GM13977 (cell line): ENCODE data around the gene PEX6.

ENCODE experiments used
- DNase-seq: peaks from one replicate; pipeline ENCODE4 v3.0.0; 2012; ENCODE audit warnings: low spot score
- CTCF ChIP-seq: IDR thresholded peaks from 2 replicates; pipeline ENCODE4 v1.5.1; 2012; ENCODE audit warnings: mild to moderate bottlenecking, control low read depth; ENCODE audit not compliant: insufficient read depth; ENCODE audit errors: extremely low read depth, missing control alignments
- in situ Hi-C: fragments of 300-500 bp; cut with MboI; formaldehyde crosslinking; loops from one replicate; pipeline ENCODE4 v1.12.0; 2022; ENCODE audit warnings: low sequenced_read_pairs, low pct_unique_long_range_greater_than_20kb, mixed read lengths, inconsistent platforms; ENCODE audit not compliant: unreplicated experiment

PEX6 gene

GRCh38 chr6:42978839-42979522 lies at the start of gene PEX6:
Gene PEX6, minus strand, starts transcription at chr6:42979181. Its CDS starts 31 bp downstream, at chr6:42979150.
- DNase-seq = peak; percentile 95
- in situ Hi-C loops = no loop called here
- TF ChIP-seq CTCF = no peak

GRCh38 chr6:43026365-43026764 lies 47.4 kb upstream of the PEX6 start:
- no peak for DNase-seq
- in situ Hi-C loops = no loop called here

GRCh38 chr6:43024436-43024835 lies 45.5 kb upstream of the PEX6 start:
- in situ Hi-C loops = no loop called here
- TF ChIP-seq CTCF = no peak
- no peak for DNase-seq

More at GRCh38 chr6:43026365-43026764, 47.4 kb upstream of the PEX6 start:
- TF ChIP-seq CTCF = no peak

- peak; percentile 87 for DNase-seq
- no peak for TF ChIP-seq CTCF
- in situ Hi-C loops = no loop called here
These were observed 42.5 kb upstream of the PEX6 start, which contains the start of gene RRP36 for GRCh38 chr6:43021270-43022047. Gene RRP36, plus strand, starts transcription at chr6:43021623. Its CDS starts 32 bp downstream, at chr6:43021655.

GRCh38 chr6:43020847-43021246 lies 41.9 kb upstream of the PEX6 start:
- in situ Hi-C loops = no loop called here
- TF ChIP-seq CTCF = no peak
- DNase-seq = no peak

GRCh38 chr6:43020052-43020705 lies 41.2 kb upstream of the PEX6 start:
- DNase-seq = no peak
- no peak for TF ChIP-seq CTCF
- in situ Hi-C loops = no loop called here
